Keratinocyte (primary cell): ENCODE results near the gene ZNF280A. TPM values are rescaled to one million over a fixed set of nuclear protein-coding genes. Genes with fewer than 3 reads are reported as not detected.

Experiments
- DNase-seq: peaks from one replicate; pipeline ENCODE4 v3.0.0-alpha.2; 2011; ENCODE audit warnings: low read depth, missing footprints, low spot score
- FAIRE-seq: peaks from 2 replicates; lab custom pipeline; 2011; peaks lifted over from hg19 to GRCh38; lab: Jason Lieb, UNC
- H2AFZ ChIP-seq: 2 replicates; pipeline ENCODE4 v1.6.0; 2012; ENCODE audit warnings: low read length, control low read depth, inconsistent platforms; ENCODE audit not compliant: control insufficient read depth
- H3K27ac ChIP-seq: 2 replicates; pipeline ENCODE4 v1.5.1; 2011; ENCODE audit warnings: low read length; ENCODE audit not compliant: control insufficient read depth, insufficient read depth
- H3K27me3 ChIP-seq: 3 replicates; pipeline ENCODE4 v1.6.0; 2011; ENCODE audit warnings: low read length; ENCODE audit not compliant: control insufficient read depth, insufficient read depth; ENCODE audit errors: extremely low read depth
- H3K36me3 ChIP-seq, 2 experiments: 2 replicates in 1 of 2; 3 replicates in 1 of 2; pipeline ENCODE4 v1.5.1; 2011; ENCODE audit warnings: low read length in 2 of 2, mild to moderate bottlenecking in 1 of 2; ENCODE audit not compliant: control insufficient read depth in 2 of 2, insufficient read depth in 2 of 2; ENCODE audit errors: extremely low read depth in 1 of 2
- H3K4me1 ChIP-seq: 3 replicates; pipeline ENCODE4 v1.5.1; 2011; ENCODE audit warnings: low read length; ENCODE audit not compliant: control insufficient read depth, insufficient read depth; ENCODE audit errors: extremely low read depth
- H3K4me2 ChIP-seq: 3 replicates; pipeline ENCODE4 v1.6.0; 2011; ENCODE audit warnings: low read depth, low read length; ENCODE audit not compliant: control insufficient read depth, insufficient read depth; ENCODE audit errors: extremely low read depth
- H3K4me3 ChIP-seq, 3 experiments: fragments of 200-600 bp in 1 of 3; sonication (generic) in 1 of 3; 2 replicates in 2 of 3; 3 replicates in 1 of 3; pipeline ENCODE4 v1.5.1; 2011 to 2016; ENCODE audit warnings: low read length in 3 of 3, mild to moderate bottlenecking in 3 of 3, control low read depth in 2 of 3, inconsistent platforms in 1 of 3, low read depth in 1 of 3, mixed read lengths in 1 of 3, mixed run types in 1 of 3, moderate library complexity in 1 of 3; ENCODE audit not compliant: control insufficient read depth in 2 of 3, insufficient read depth in 2 of 3; ENCODE audit errors: extremely low read depth in 1 of 3
- H3K79me2 ChIP-seq: 2 replicates; pipeline ENCODE4 v1.6.0; 2012; ENCODE audit warnings: low read length; ENCODE audit not compliant: control insufficient read depth, insufficient read depth
- H3K9ac ChIP-seq: 3 replicates; pipeline ENCODE4 v1.6.0; 2011; ENCODE audit warnings: low read length; ENCODE audit not compliant: control insufficient read depth, insufficient read depth; ENCODE audit errors: extremely low read depth
- H3K9me1 ChIP-seq: 3 replicates; pipeline ENCODE4 v1.6.0; 2011; ENCODE audit warnings: low read length; ENCODE audit not compliant: control insufficient read depth, insufficient read depth; ENCODE audit errors: extremely low read depth
- H3K9me3 ChIP-seq: 2 replicates; pipeline ENCODE4 v1.5.1; 2012; ENCODE audit warnings: low read depth, low read length; ENCODE audit not compliant: control insufficient read depth
- H4K20me1 ChIP-seq: 3 replicates; pipeline ENCODE4 v1.6.0; 2011; ENCODE audit warnings: low read length; ENCODE audit not compliant: control insufficient read depth, insufficient read depth; ENCODE audit errors: extremely low read depth
- CTCF ChIP-seq, 3 experiments: IDR thresholded peaks in 1 of 3; conservative IDR thresholded peaks in 1 of 3; optimal IDR thresholded peaks in 1 of 3; 2 replicates in 2 of 3; 3 replicates in 1 of 3; pipeline versions ENCODE3 to v1.5.1; 2011; ENCODE audit warnings: low read length in 3 of 3, mild to moderate bottlenecking in 3 of 3, moderate library complexity in 2 of 3, control low read depth in 1 of 3, inconsistent platforms in 1 of 3; ENCODE audit not compliant: insufficient read depth in 2 of 3; ENCODE audit errors: extremely low read depth in 1 of 3
- EZH2 ChIP-seq: IDR thresholded peaks from one replicate; pipeline ENCODE4 v1.6.1; 2012; ENCODE audit warnings: inconsistent platforms, mild to moderate bottlenecking, low read length, moderate library complexity
- dilution Hi-C: fragments of 300-500 bp; cut with MboI; formaldehyde crosslinking; loops from one replicate; pipeline ENCODE4 v1.7.0; 2020; ENCODE audit warnings: low sequenced_read_pairs; ENCODE audit not compliant: extremely low pct_ligation_motif_present
- polyA plus RNA-seq, 5 experiments: library from polyadenylated mRNA; depleted of rRNA in 3 of 5; stranded (reverse) in 3 of 5; stranded (forward) in 1 of 5; unstranded in 1 of 5; fragments of >200 nt; gene quantifications; 1 replicate in 1 of 5; 2 replicates in 3 of 5; 3 replicates in 1 of 5; pipeline versions ENCODE4 v1.2.1 to v1.2.3, GENCODE V29; 2011 to 2012; ENCODE audit warnings: missing spikeins in 2 of 5, low read depth in 1 of 5, low replicate concordance in 1 of 5

Gene ZNF280A
- polyA plus RNA-seq, 1 donor (not counting 4 experiments of a cell fraction or from before 2014, with no cell fraction given) = not detected

- Histone ChIP-seq H3K36me3 (no peaks in the 10 kb centered on the region), H3K4me3 (no peak overlapping the region), H3K9me1 (no peaks in the 10 kb centered on the region), H3K27me3 (no peaks in the 10 kb centered on the region), H3K9ac (no peak overlapping the region), H3K79me2 (no peaks in the 10 kb centered on the region), H3K4me2 (no peak overlapping the region), H3K9me3 (no peaks in the 10 kb centered on the region), H3K27ac (no peak overlapping the region), H3K4me1 (no peaks in the 10 kb centered on the region), H4K20me1 (no peaks in the 10 kb centered on the region), H2AFZ (no peak overlapping the region)
- DNase-seq (no peak), FAIRE-seq (no peak)
- dilution Hi-C loops = no loop called here
- TF ChIP-seq CTCF (optimal IDR thresholded peaks at IDR 0.05 in 1 of 3, IDR thresholded peaks at IDR 0.05 in 1 of 3, conservative IDR thresholded peaks at IDR 0.05 in 1 of 3; ENCODE audit: extremely low read depth in 1 of 3, insufficient read depth in 2 of 3, low read length in 3 of 3) = no peak
- no peak for TF ChIP-seq EZH2
Observed at GRCh38 chr22:22535662-22536061, 15.6 kb upstream of the ZNF280A start.

GRCh38 chr22:22534604-22535415 is 14.7 kb upstream of the ZNF280A start:
- H3K27ac ChIP-seq = no peak overlapping the region
- H3K4me1 ChIP-seq = no peaks in the 10 kb centered on the region
- no peak overlapping the region for H2AFZ ChIP-seq
- no peaks in the 10 kb centered on the region for H3K27me3 ChIP-seq
- H3K9me1 ChIP-seq = no peaks in the 10 kb centered on the region
- H3K9ac ChIP-seq = no peak overlapping the region
- dilution Hi-C loops = no loop called here
- DNase-seq (no peak), FAIRE-seq (no peak)
- no peaks in the 10 kb centered on the region for H4K20me1 ChIP-seq
- no peaks in the 10 kb centered on the region for H3K36me3 ChIP-seq
- H3K4me2 ChIP-seq = no peak overlapping the region
- H3K9me3 ChIP-seq = no peaks in the 10 kb centered on the region
- H3K4me3 ChIP-seq = no peak overlapping the region
- no peaks in the 10 kb centered on the region for H3K79me2 ChIP-seq
- no peak for TF ChIP-seq EZH2
- TF ChIP-seq CTCF (optimal IDR thresholded peaks at IDR 0.05 in 1 of 3, IDR thresholded peaks at IDR 0.05 in 1 of 3, conservative IDR thresholded peaks at IDR 0.05 in 1 of 3; ENCODE audit: extremely low read depth in 1 of 3, insufficient read depth in 2 of 3, low read length in 3 of 3) = no peak
